Kidney (tissue), 14 donors: ENCODE results near the gene SMAD6. TPM values are rescaled to one million over a fixed set of nuclear protein-coding genes. Genes with fewer than 3 reads are reported as not detected.

ENCODE experiments used
- DNase-seq, 5 donors: peaks; one replicate each; pipeline ENCODE4 v3.0.0-alpha.2; 2013 to 2020
- FAIRE-seq: peaks from 2 replicates; lab custom pipeline; 2012; peaks lifted over from hg19 to GRCh38; lab: Jason Lieb, UNC
- H3K27ac ChIP-seq, 2 donors: one replicate each; pipeline ENCODE4 v1.7.0; 2013; ENCODE audit warnings: low read depth in 2 of 2, low read length in 2 of 2, inconsistent platforms in 1 of 2
- H3K27me3 ChIP-seq: one replicate; pipeline ENCODE4 v1.7.1; 2013; ENCODE audit warnings: low read length, inconsistent platforms; ENCODE audit not compliant: control insufficient read depth, insufficient read depth
- H3K36me3 ChIP-seq, 3 donors: one replicate each; pipeline versions ENCODE4 v1.7.0 to v1.7.1; 2013; ENCODE audit warnings: low read length in 3 of 3, control low read depth in 1 of 3, inconsistent platforms in 1 of 3; ENCODE audit not compliant: insufficient read depth in 3 of 3, control insufficient read depth in 2 of 3
- H3K4me1 ChIP-seq, 3 donors: one replicate each; pipeline versions ENCODE4 v1.7.0 to v1.7.1; 2013; ENCODE audit warnings: low read length in 3 of 3, inconsistent platforms in 1 of 3, low read depth in 1 of 3; ENCODE audit not compliant: control insufficient read depth in 2 of 3, insufficient read depth in 2 of 3
- H3K4me3 ChIP-seq, 3 donors: one replicate each; pipeline versions ENCODE4 v1.7.0 to v1.8.1; 2013; ENCODE audit warnings: low read length in 3 of 3, control low read depth in 1 of 3, inconsistent platforms in 1 of 3
- H3K9ac ChIP-seq, 3 donors: one replicate each; pipeline versions ENCODE4 v1.7.0 to v1.7.1; 2013; ENCODE audit warnings: low read length in 3 of 3, control low read depth in 1 of 3, inconsistent platforms in 1 of 3
- H3K9me3 ChIP-seq, 3 donors: one replicate each; pipeline versions ENCODE4 v1.7.0 to v1.7.1; 2013; ENCODE audit warnings: low read length in 3 of 3, control low read depth in 1 of 3, inconsistent platforms in 1 of 3; ENCODE audit not compliant: control insufficient read depth in 2 of 3, insufficient read depth in 1 of 3
- CTCF ChIP-seq: IDR thresholded peaks from 3 replicates; pipeline ENCODE4 v1.5.1; 2012; ENCODE audit warnings: mild to moderate bottlenecking, moderate library complexity, borderline replicate concordance; ENCODE audit not compliant: insufficient read depth; ENCODE audit errors: extremely low read depth
- intact Hi-C: fragments of 100-400 bp; cut with DNase I; formaldehyde crosslinking; loops from one replicate; pipeline ENCODE4 v1.11.1; 2022
- polyA plus RNA-seq: library from polyadenylated mRNA; stranded (reverse); fragments of 350-450 nt; fragmentation: Illumina TruSeq; extraction: RNeasy Lipid Tissue Mini Kit (QIAGEN cat#74804); gene quantifications from one replicate; pipeline ENCODE4 v1.2.3, GENCODE V29; 2014; ENCODE audit warnings: low read depth, low replicate concordance; ENCODE audit not compliant: insufficient read depth
- total RNA-seq: library from RNA; stranded (reverse); fragmentation: NEBNext Ultra II Directional; extraction: Animal tissue kit (Norgen Biotek cat#: 25700); gene quantifications from one replicate; pipeline ENCODE4 v1.2.1, GENCODE V29; 2021
- donor health status: control.
- donor health status: control.
- donor health status: control.
- donor health status: control.
- donor health status: control.
- donor health status: DM: yes; HTN: yes; CAD: no.
- donor health status: Normal renal cell carcinoma (clear cell type).

The SMAD6 gene
- total and polyA plus RNA-seq, 2 donors from 2014 or later = 15.4 to 23.0 TPM

GRCh38 chr15:66831801-66832390 is 129.9 kb downstream of the SMAD6 start:
- Histone ChIP-seq H3K9me3 (no peaks in the 10 kb centered on the region), H3K4me1 (peaks cover 0 to 6% (median 0%) of the 10 kb centered on the region in 3 donors), H3K36me3 (no peaks in the 10 kb centered on the region), H3K27ac (no peak overlapping the region), H3K27me3 (no peaks in the 10 kb centered on the region), H3K4me3 (no peak overlapping the region), H3K9ac (no peak overlapping the region)
- no peak for TF ChIP-seq CTCF
- FAIRE-seq = no peak
- intact Hi-C loops = no loop called here
- no peak for DNase-seq

Other genes with a start within 250 kb of the SMAD6 start
- gene SNAPC5, start 204.5 kb upstream of the SMAD6 start, total RNA-seq = 29.6 TPM
- 49.6 TPM for gene SNAPC5, start 204.5 kb upstream of the SMAD6 start, polyA plus RNA-seq
- gene RPL4, start 197.4 kb upstream of the SMAD6 start, total RNA-seq = 1,774 TPM
- gene RPL4, start 197.4 kb upstream of the SMAD6 start, polyA plus RNA-seq = 2,001 TPM
- gene ZWILCH, start 196.9 kb upstream of the SMAD6 start, total RNA-seq = 9.0 TPM
- gene ZWILCH, start 196.9 kb upstream of the SMAD6 start, polyA plus RNA-seq = 3.0 TPM
- not detected for gene LCTL, start 136.2 kb upstream of the SMAD6 start, total RNA-seq
- gene LCTL, start 136.2 kb upstream of the SMAD6 start, polyA plus RNA-seq = not detected